HUES6 (cell line): ENCODE results near the gene RNGTT.

Experiments used
- H3K27ac ChIP-seq: 2 replicates; pipeline ENCODE4 v1.7.0; 2013; ENCODE audit warnings: low read depth, mild to moderate bottlenecking, low read length, inconsistent platforms
- H3K27me3 ChIP-seq: 2 replicates; pipeline ENCODE4 v1.6.1; 2013; ENCODE audit warnings: low read length; ENCODE audit not compliant: control insufficient read depth, insufficient read depth
- H3K36me3 ChIP-seq: 2 replicates; pipeline ENCODE4 v1.6.1; 2013; ENCODE audit warnings: low read length; ENCODE audit not compliant: control insufficient read depth, insufficient read depth
- H3K4me1 ChIP-seq: 2 replicates; pipeline ENCODE4 v1.6.1; 2013; ENCODE audit warnings: low read length; ENCODE audit not compliant: control insufficient read depth, insufficient read depth
- H3K4me3 ChIP-seq: 2 replicates; pipeline ENCODE4 v1.5.1; 2013; ENCODE audit warnings: low read depth, low read length
- H3K9ac ChIP-seq: one replicate; pipeline ENCODE4 v1.6.1; 2013; ENCODE audit warnings: mild to moderate bottlenecking, low read length
- H3K9me3 ChIP-seq: 2 replicates; pipeline ENCODE4 v1.6.1; 2013; ENCODE audit warnings: low read depth, low read length; ENCODE audit not compliant: control insufficient read depth, insufficient read depth

Gene RNGTT

GRCh38 chr6:88653936-88654335, 309.5 kb downstream of the RNGTT start:
- Histone ChIP-seq H3K9me3 (no peaks in the 10 kb centered on the region; the same call in 1 of the 2 replicates), H3K9ac (no peak overlapping the region), H3K27me3 (no peaks in the 10 kb centered on the region), H3K36me3 (no peaks in the 10 kb centered on the region; the same call in 1 of the 2 replicates), H3K4me1 (no peaks in the 10 kb centered on the region), H3K27ac (no peak overlapping the region), H3K4me3 (no peak overlapping the region)

- no peaks in the 10 kb centered on the region for H3K4me1 ChIP-seq
- no peaks in the 10 kb centered on the region for H3K36me3 ChIP-seq
- H3K27me3 ChIP-seq, result no peaks in the 10 kb centered on the region
- no peak overlapping the region for H3K27ac ChIP-seq
- no peak overlapping the region for H3K4me3 ChIP-seq
- H3K9ac ChIP-seq, result no peak overlapping the region
- no peaks in the 10 kb centered on the region for H3K9me3 ChIP-seq
Measured at GRCh38 chr6:88651400-88651799, 312.0 kb downstream of the RNGTT start.

- no peak overlapping the region for H3K4me3 ChIP-seq
- H3K9me3 ChIP-seq, result no peaks in the 10 kb centered on the region
- no peaks in the 10 kb centered on the region for H3K27me3 ChIP-seq
- H3K36me3 ChIP-seq, result no peaks in the 10 kb centered on the region
- no peak overlapping the region for H3K27ac ChIP-seq
- H3K9ac ChIP-seq, result no peak overlapping the region
- H3K4me1 ChIP-seq, result no peaks in the 10 kb centered on the region
Measured at GRCh38 chr6:88650979-88651378, 312.4 kb downstream of the RNGTT start.

GRCh38 chr6:88650029-88650619, 313.3 kb downstream of the RNGTT start:
- Histone ChIP-seq H3K27me3 (no peaks in the 10 kb centered on the region), H3K4me3 (no peak overlapping the region), H3K36me3 (no peaks in the 10 kb centered on the region), H3K9ac (no peak overlapping the region), H3K9me3 (no peaks in the 10 kb centered on the region), H3K27ac (no peak overlapping the region), H3K4me1 (no peaks in the 10 kb centered on the region)

GRCh38 chr6:88641178-88641903, 322.1 kb downstream of the RNGTT start:
- Histone ChIP-seq H3K9me3 (no peaks in the 10 kb centered on the region), H3K27ac (no peak overlapping the region), H3K9ac (no peak overlapping the region), H3K4me1 (peaks cover 11% of the 10 kb centered on the region), H3K27me3 (no peaks in the 10 kb centered on the region), H3K36me3 (no peaks in the 10 kb centered on the region), H3K4me3 (no peak overlapping the region)

- H3K9me3 ChIP-seq, result no peaks in the 10 kb centered on the region
- no peak overlapping the region; the same call in 1 of the 2 replicates for H3K27ac ChIP-seq
- H3K27me3 ChIP-seq, result no peaks in the 10 kb centered on the region
- H3K9ac ChIP-seq, result no peak overlapping the region
- no peak overlapping the region for H3K4me3 ChIP-seq
- no peaks in the 10 kb centered on the region for H3K36me3 ChIP-seq
- peaks cover 11% of the 10 kb centered on the region for H3K4me1 ChIP-seq
Measured at GRCh38 chr6:88637761-88638545, 325.5 kb downstream of the RNGTT start.

GRCh38 chr6:88636871-88637270, 326.5 kb downstream of the RNGTT start:
- Histone ChIP-seq H3K4me3 (no peak overlapping the region), H3K9ac (no peak overlapping the region), H3K27me3 (no peaks in the 10 kb centered on the region), H3K9me3 (no peaks in the 10 kb centered on the region), H3K4me1 (peaks cover 11% of the 10 kb centered on the region), H3K27ac (no peak overlapping the region), H3K36me3 (no peaks in the 10 kb centered on the region)

- Histone ChIP-seq H3K4me3 (no peak overlapping the region), H3K27ac (no peak overlapping the region), H3K9me3 (no peaks in the 10 kb centered on the region), H3K36me3 (no peaks in the 10 kb centered on the region), H3K4me1 (peaks cover 8% of the 10 kb centered on the region), H3K9ac (no peak overlapping the region), H3K27me3 (no peaks in the 10 kb centered on the region)
Measured at GRCh38 chr6:88633782-88634181, 329.6 kb downstream of the RNGTT start.

GRCh38 chr6:88631830-88632229, 331.6 kb downstream of the RNGTT start:
- no peaks in the 10 kb centered on the region for H3K27me3 ChIP-seq
- H3K4me1 ChIP-seq, result peaks cover 2% of the 10 kb centered on the region; the same call in 1 of the 2 replicates
- no peaks in the 10 kb centered on the region for H3K36me3 ChIP-seq
- no peak overlapping the region for H3K9ac ChIP-seq
- no peak overlapping the region for H3K4me3 ChIP-seq
- H3K27ac ChIP-seq, result no peak overlapping the region
- no peaks in the 10 kb centered on the region for H3K9me3 ChIP-seq

- no peaks in the 10 kb centered on the region for H3K9me3 ChIP-seq
- H3K4me3 ChIP-seq, result no peak overlapping the region
- H3K9ac ChIP-seq, result no peak overlapping the region
- H3K27me3 ChIP-seq, result no peaks in the 10 kb centered on the region
- no peak overlapping the region for H3K27ac ChIP-seq
- H3K4me1 ChIP-seq, result no peaks in the 10 kb centered on the region; the same call in 1 of the 2 replicates
- no peaks in the 10 kb centered on the region for H3K36me3 ChIP-seq
Measured at GRCh38 chr6:88629838-88630494, 333.5 kb downstream of the RNGTT start.
